ENCODE results near the gene TXNRD1.

Gene TXNRD1

GRCh38 chr12:104353012-104353981 is 137.7 kb downstream of the TXNRD1 start:
- Histone ChIP-seq H3K9me3 (ENCODE audit: control insufficient read depth, insufficient read depth, low read depth, low read length) (no peaks in the 10 kb centered on the region), H3K27ac (ENCODE audit: extremely low read depth, low read depth, low read length) (no peak overlapping the region), H3K4me1 (ENCODE audit: control insufficient read depth, insufficient read depth, low read length) (no peaks in the 10 kb centered on the region), H3K36me3 (ENCODE audit: control insufficient read depth in 2 of 2, insufficient read depth in 1 of 2, low read length in 2 of 2) (peaks cover 4 to 56% of the 10 kb centered on the region in 2 experiments; a peak in 2 of 3 replicates), H3K4me3 (ENCODE audit: low read depth, low read length) (no peak overlapping the region)
- TF ChIP-seq HIC1 (tag by site-specific recombination; IDR thresholded peaks at IDR 0.05) (no peak), ZNF416 (tag by site-specific recombination; IDR thresholded peaks at IDR 0.05) (no peak), ZNF623 (tag by site-specific recombination; IDR thresholded peaks at IDR 0.05) (no peak)
- POLR2A ChIA-PET, result no interaction called here
- CTCF ChIA-PET, result interaction anchor here (0.8 to 1.1 kb wide), 2 partner anchors 153 to 176 kb away, joined by 3 read pairs; no protein-coding TSS in a partner anchor

GRCh38 chr12:104354167-104354867 is 138.7 kb downstream of the TXNRD1 start:
- Histone ChIP-seq H3K4me3 (ENCODE audit: low read depth, low read length) (no peak overlapping the region), H3K4me1 (ENCODE audit: control insufficient read depth, insufficient read depth, low read length) (no peaks in the 10 kb centered on the region), H3K27ac (ENCODE audit: extremely low read depth, low read depth, low read length) (no peak overlapping the region), H3K9me3 (ENCODE audit: control insufficient read depth, insufficient read depth, low read depth, low read length) (no peaks in the 10 kb centered on the region), H3K36me3 (ENCODE audit: control insufficient read depth in 2 of 2, insufficient read depth in 1 of 2, low read length in 2 of 2) (peaks cover 4 to 46% of the 10 kb centered on the region in 2 experiments; a peak in 2 of 3 replicates)
- no peak for TF ChIP-seq YY2 (tag by site-specific recombination; IDR thresholded peaks at IDR 0.05)
- no peak for TF ChIP-seq ZNF16 (tag by site-specific recombination; IDR thresholded peaks at IDR 0.05; ENCODE audit: low read depth)
- TF ChIP-seq ZNF48 (tag by site-specific recombination; IDR thresholded peaks at IDR 0.05), result no peak
- TF ChIP-seq ZNF621 (tag by site-specific recombination; IDR thresholded peaks at IDR 0.05), result no peak
- no peak for TF ChIP-seq ZBTB17 (tag by site-specific recombination; IDR thresholded peaks at IDR 0.05)
- TF ChIP-seq ZFP3 (tag by site-specific recombination; IDR thresholded peaks at IDR 0.05; ENCODE audit: low read depth), result no peak
- TF ChIP-seq ZNF830 (tag by site-specific recombination; IDR thresholded peaks at IDR 0.05; ENCODE audit: low read depth), result no peak
- no peak for TF ChIP-seq SP7 (tag by site-specific recombination; IDR thresholded peaks at IDR 0.05)
- no peak for TF ChIP-seq SCRT1 (tag by site-specific recombination; IDR thresholded peaks at IDR 0.05; ENCODE audit: borderline replicate concordance)
- no peak for TF ChIP-seq ZNF350 (tag by site-specific recombination; IDR thresholded peaks at IDR 0.05)
- TF ChIP-seq INSM2 (tag by site-specific recombination; IDR thresholded peaks at IDR 0.05), result no peak
- TF ChIP-seq ZBTB6 (tag by site-specific recombination; IDR thresholded peaks at IDR 0.05), result no peak
- TF ChIP-seq ZNF23 (tag by site-specific recombination; IDR thresholded peaks at IDR 0.05; ENCODE audit: borderline replicate concordance), result no peak
- TF ChIP-seq ZNF521 (tag by site-specific recombination; IDR thresholded peaks at IDR 0.05), result no peak
- TF ChIP-seq ZBTB49 (tag by site-specific recombination; IDR thresholded peaks at IDR 0.05; ENCODE audit: low read depth), result no peak
- ChIA-PET CTCF (interaction anchor here (0.8 to 1.1 kb wide), 2 partner anchors 154 to 177 kb away, joined by 3 read pairs; no protein-coding TSS in a partner anchor), POLR2A (no interaction called here)
